GM18867 (cell line): ENCODE measurements around the gene HAGH.

ENCODE experiments used
- ATAC-seq: cut with Tn5 transposase; IDR thresholded peaks from one replicate; pipeline ENCODE4 v1.9.1; 2021; ENCODE audit warnings: mild to moderate bottlenecking, moderate library complexity; ENCODE audit not compliant: unreplicated experiment

Gene HAGH

DNA sequence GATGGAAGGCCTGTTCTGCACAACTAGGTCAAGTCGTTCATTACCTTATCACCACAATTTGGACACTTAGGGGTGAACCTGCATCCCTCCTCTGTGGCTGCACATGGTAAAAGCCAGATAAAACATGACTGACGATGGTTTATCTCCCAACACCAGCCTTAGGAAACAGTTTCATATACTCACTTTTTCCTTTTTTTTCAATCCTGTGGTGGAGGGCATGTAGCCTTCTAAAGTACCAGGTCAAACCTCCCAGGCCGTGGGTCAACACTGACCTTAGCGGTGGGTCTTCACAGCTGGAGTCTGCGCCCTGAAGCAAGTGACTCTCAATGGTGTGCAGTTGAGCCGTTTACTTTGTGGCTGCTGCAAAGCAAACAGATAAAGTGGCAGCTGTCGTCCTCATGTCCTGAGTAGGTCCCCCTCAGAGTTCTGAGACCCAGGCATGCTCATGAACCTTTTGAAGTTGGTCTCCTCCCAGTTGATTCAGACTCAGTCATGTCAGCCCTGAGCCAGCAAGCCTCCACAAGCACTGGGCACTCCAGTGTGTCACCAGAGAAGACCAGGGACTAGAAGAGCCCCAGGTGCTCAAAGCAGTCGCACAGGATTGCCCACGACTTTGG is 6.3 kb upstream of the HAGH start:
- no peak for ATAC-seq

DNA sequence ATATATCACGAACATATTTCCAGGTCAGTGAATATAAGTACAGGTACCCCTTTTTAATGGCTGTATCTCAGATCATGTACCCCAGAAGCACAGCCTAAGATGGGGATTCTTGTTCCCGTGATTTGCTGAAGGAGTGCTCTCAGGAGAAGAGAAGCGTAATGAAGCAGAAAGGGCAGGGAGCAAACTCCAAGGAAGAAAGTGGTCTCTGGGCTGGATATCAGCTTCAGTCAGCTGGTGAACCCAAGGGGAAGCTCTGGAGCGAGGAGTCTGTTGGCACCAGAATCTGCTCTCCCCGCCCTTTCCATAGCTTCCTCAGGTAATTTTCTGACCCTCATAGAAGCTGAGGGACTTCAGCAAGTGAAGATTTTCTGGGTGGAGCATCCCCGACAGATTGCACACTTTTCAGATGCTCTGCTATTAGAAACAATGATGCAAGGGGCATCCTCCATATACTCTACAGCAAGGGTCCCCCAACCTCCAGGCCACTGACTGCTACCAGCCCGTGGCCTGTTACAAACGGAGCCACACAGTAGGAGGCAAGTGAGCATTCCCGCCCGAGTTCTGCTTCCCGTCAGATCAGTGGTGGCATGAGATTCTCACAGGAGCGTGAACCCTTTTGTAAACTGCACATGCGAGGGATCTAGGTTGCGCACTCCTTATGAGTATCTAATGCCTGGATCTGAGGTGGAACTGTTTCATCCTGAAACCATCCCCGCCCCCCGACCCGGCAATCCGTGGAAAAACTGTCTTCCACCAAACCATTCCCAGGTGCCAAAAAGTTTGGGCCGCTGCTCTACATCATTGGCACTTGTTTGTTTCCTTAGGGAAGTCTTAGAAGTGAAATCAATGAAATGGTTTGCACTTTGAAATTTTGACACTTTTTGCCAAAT is 4.8 kb upstream of the HAGH start:
- ATAC-seq = no peak

DNA sequence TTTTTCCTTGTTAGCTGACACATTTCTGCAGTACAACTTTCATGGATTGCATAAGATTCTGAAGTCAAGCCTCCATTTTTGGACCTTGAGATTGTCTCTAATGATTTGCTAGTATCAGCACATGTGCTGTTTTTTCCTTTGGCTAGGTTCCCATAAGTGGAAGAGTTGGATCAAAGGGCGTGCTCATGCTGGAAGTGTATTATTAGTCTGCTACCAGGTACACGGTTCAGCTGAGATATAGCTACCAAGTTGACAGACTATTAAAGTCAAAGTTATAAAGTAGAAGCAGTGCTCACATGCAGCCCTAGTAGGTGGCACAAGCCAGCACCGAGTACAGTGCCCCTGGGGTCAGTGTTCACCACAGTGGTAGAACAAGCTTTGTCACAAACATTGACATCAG is 3.6 kb upstream of the HAGH start:
- no peak for ATAC-seq

DNA sequence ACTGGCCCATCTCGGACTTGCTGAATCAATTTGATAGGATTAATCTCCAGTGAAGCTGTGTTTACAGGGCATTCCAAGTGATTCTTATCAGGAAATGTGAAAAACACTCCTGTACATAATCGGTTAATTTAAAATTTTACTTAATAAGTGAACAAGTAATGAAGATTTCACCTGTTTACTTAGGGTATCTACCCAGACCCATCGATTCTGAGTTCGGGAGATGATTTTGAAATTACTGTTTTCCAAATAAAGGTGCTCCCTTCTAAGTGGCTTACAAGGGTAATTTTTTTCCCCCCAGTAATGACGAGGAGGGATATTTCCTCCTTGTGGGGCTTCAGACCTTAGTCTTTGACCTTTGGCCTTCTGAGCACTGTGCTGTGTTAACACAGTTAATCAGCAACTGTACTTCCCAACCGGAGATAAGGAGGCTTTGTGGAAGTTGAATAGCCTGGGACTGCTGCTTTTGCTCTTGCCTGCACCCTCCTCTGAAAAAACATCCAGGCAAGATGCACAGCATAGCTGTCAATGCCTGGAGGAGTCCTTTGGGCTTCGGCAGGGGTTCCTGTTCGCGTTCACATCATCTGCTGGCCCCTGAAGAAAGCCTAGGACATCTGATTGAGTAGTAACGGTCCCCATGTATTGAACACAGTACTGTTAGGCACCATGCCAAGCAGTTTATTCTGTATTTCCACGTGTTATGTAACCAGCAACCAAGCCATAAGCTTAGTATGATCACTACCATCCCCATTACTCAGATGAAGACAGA is 2.2 kb upstream of the HAGH start:
- ATAC-seq = no peak

DNA sequence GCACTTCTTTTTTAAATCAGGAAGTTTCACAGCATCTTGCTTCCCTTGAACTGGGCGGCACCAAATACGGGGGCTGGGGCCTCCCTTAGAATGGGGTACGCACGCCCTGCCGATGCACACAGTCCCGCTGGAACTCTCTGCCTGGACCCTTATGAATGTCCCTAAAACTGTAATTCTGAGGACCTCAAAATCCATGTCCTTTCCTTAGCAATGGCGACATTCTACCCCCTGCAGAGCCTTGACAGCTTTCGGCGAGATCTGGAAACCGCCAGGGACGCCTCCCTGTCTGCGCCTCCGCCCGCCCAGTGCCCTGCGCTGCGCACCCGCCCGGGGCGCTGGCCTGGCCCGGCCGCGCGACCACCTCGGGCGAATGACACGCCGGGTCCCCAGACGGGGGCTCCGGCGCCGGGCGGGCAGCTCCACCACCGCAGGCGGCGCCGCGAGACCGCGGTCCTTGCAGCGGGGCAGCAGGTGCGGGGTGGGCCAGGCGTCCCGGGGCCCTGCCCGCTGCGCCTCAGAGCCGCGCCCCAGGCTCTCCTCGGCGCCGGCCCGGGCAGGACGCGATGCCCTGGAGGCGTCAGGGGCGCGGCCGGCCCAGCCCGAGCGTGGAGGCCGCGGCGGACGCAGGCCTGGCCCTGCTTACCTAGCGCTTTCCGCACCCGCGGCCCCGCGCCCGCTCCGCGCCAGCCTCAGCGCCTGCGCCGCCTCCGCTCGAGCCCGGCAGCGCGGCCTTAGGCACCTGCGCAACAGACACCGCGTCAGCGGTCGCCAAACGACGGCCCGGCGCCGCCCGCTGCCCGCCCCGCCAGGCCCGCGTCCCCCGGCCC is 548 bp downstream of the HAGH start:
- peak; percentile 52 for ATAC-seq

DNA sequence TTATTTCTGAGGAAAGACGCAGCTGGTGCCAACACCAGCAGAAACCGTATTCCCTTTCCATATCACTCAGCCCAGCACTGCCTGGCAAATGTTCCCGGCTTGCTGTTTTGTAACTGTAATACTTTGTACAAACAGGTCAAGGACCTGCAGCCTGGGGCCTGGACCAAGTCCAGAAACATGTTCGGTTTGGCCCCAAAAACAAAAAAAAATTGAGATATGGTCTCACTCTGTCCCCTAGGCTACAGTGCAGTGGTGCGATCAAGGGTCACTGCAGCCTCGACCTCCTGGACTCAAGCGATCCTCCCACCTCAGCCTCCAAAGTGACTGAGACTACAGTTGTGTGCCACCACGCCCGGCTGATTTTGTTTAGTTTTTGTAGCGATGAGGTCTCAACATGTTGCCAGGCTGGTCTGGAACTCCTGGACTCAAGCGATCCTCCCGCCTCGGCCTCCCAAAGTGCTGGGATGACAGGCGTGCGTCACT is 1.2 kb downstream of the HAGH start:
- no peak for ATAC-seq

DNA sequence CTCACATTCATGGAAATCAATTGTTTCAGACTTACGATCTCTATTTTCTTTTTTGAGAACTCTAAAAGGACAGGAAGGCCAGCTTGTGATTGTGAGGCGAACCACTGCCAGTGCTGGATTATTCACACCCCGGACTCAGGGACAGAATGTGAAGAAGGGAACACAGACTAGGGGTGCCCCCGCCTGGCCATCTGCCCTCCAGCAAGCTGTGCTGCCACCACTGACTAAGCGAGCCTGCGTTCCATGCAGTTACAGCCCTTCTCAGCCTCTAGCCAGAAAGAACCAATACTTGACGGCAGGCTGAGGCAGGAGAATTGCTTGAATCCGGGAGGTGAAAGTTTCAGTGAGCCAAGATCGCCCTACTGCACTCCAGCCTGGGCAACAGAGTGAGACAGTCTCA is 2.8 kb downstream of the HAGH start:
- ATAC-seq = no peak

DNA sequence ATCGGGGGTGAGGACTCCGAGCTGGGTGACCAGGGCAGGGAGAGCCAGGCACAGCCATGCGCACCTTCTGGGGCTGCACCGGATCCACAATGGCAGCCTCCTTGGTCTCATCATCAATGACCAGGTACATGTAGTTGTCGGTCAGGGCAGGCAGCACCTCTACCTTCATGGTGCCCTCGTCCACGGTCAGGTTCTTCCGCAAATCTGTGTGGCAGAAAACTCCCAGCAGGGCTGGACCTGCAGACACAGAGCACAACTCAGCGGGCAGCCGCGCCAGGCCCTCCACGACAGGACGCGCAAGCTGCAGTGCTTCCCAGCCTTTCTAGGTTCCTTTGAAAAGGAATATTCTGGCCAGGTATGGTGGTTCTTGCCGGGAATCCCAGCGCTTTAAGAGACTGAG is 3.8 kb downstream of the HAGH start:
- ATAC-seq = no peak

DNA sequence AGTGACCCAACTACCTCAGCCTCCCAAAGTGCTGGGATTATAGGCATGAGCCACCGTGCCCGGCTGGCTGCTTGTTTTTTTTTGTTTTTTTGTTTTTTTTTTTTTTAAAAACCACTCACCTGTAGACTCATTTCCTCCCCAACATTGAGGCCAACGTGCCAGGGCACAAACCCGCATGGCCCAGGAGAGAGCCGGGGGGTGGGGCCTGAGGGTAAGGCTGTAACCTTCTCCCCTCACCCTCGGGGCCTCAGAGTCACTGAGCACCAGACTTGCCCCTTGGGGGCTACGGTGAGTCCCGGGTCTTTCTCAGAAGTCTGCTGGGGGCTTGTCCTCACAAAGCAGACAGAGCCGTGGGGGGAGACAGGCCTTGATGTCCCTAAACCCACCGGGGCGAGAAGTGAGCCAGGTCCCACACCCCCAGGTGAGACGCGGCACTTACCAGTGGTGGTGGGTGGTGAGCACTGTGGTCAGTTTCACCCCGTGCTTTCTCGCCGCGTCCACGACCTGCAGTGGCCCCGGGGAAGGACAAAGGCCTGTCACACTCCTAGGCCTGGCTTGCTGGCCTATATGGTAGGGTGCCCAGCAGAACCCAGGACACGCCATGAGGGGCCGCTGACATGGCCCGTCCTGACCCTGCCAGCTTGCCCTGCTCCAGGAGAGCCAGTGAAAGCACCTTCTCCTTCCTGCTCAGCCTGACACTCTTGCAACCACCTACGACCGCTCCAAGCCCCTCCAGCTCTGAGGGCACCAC is 4.6 kb downstream of the HAGH start:
- ATAC-seq = no peak

DNA sequence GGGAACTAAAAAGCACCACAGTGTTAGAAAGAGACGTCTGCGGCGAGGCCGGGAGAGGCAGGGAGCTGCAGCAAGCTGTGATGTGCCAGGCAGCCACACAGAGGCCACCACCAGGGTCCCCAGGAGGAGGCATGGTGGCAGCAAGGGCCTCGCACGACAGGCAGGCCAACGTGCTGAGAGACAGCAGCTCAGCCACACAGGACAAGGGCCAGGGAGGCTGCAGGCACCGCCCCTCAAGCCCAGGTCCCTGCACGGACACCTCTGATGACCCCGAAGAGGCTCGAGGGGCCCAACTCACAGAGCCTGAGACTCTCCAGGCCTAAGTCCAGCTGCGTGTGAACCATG is 5.7 kb downstream of the HAGH start:
- ATAC-seq = no peak

DNA sequence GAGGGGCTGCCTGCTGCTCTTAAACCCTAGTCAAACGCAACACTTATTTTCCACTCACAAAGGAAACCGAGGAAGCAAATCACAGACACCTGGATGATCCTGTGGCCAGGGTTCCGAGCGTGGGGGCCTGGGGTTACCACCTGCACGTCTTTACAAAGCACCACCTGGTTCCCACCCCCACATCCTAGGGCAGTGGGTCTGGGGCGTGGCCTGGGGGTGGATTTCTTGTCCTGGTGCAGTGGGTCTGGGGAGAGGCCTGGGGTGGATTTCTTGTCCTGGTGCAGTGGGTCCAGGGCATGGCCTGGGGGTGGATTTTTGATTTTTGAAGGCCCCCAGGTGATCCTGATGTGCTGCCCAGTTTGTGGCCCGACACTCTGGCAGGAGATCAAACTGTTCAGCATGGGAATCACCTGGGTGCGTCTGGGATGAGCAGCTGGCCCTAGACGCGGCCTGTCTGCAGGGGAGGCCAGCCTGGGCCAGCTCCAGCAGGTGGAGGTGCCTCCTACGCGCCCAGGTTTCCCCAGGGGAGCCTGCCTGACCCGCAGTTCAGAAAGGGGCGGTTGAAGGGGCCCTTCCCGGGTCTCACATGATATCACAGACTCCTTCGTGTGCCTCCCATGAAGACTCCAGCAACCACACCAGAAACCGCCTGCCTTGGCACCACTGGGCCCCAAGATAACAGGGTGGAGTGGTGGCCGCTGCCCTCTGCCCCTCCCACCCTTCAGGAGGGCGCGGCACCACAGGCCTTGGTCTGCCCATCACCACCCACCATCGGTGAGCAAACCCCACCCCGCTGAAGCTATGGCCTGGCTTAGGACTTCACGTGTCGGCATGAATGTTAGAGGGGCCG is 6.3 kb downstream of the HAGH start:
- ATAC-seq = no peak

DNA sequence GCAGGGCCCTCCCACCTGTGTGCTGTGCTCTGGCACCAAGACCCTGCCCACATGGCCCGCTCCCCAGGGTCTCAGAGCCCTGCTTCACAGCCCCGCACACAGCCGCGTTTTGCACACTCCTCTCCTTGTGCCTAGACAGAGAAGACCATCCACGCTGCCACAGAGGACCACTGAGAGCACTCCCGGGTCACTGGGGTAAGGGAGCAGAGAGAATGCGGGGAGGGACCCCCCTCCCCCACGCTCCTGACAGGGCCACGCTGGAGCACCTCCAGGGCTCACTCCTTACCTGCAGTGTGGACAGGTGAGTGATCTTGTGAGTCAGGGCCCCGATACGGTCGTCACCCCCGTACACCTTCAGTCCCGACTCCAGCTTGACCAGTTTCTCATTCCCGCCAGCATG is 7.0 kb downstream of the HAGH start:
- ATAC-seq = no peak

DNA sequence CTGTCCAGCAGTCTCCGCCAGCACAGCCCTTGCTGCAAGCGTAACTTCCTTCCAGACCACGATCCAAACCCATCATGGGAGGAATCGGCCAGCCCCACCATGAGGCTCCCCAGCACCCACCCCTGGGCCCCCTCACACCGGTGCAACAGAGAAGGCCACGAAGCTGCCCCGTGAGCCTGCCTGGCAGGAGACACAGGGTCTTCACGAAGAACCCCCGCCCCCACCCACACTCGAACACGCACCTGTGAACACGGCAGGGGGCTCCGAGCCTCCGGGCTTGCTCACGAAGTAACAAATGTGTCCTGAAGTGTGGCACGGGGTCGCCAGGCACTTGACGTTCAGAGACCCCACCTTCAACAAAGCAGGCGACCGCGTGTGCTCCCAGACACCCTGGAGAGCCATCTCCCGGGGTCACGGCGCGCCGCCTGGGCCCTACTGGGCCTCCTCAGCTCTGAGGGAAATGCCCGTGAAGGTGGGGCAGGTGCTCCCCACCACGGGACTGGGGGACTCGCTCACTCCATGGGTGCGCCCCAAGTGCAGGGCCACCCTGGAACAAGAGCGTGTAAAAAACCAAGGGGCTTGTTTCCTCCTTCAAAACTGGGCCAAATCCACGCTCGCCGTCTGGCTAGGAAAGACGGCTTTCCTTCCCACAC is 7.6 kb downstream of the HAGH start:
- ATAC-seq = no peak

DNA sequence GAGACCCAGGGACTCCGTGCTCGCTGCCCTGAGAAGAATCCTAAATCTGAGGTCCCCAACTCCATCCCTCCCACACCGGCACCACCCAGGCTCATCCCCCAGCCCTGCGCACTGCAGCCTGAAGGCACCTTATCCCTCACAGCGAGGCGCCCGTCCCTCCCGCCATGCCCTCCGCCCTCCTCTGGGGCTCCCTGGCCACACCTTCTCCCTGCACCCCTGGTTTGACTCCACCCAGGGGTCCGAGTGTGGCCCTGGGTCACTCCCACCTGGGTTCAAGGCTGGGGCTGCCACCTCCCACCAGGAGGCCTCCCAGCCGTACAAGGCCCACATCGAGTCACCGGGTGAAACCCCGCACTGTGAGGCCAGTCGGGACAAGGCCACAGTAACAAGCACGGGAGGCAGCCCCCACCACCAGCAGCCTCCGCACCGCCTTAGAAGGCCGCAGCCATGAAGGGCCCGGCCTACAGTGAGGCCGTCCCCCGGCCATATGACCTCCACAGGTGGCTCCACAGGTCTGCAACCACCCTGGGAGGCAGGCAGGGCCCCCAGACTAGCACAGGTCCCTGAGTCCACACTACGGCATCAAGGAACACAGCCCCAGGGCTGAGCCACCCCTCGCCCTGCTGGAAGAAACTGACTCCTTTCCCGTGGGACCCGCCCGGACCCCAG is 8.3 kb downstream of the HAGH start:
- ATAC-seq = no peak

DNA sequence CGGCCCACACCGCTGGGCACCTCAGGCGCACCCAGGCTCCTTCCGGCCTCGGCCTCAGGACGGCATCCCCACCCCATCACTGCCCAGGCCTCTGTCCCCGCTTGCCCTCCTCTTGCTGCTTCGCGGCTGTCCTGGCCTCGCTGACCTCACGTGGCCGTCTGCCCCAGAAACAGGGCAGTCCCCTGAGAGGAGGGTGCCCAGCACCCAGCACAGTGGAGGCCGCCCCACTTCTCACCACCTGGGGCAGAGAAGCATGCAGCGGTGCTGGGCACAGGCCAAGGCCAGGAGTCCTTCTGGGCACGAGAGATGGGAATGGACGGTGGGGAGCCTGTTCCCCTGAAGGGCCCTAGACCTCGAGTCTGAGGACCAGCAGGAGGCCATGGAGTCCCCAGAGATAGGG is 8.9 kb downstream of the HAGH start:
- no peak for ATAC-seq

DNA sequence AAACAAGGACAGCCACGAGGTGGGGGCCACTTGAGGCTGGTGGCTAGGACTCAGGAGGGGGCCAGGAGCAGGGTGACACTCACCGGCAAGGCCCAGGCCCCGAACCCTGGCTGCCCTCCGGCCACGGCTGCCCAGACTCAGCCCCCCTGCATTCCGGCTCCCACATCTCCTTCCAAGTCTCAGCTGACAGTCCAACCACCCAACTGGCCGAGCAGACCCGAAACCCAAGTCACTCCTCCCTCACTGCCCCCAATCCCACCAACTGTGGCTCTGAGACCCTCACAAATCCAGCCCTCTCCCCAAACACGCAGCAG is 9.4 kb downstream of the HAGH start:
- no peak for ATAC-seq

DNA sequence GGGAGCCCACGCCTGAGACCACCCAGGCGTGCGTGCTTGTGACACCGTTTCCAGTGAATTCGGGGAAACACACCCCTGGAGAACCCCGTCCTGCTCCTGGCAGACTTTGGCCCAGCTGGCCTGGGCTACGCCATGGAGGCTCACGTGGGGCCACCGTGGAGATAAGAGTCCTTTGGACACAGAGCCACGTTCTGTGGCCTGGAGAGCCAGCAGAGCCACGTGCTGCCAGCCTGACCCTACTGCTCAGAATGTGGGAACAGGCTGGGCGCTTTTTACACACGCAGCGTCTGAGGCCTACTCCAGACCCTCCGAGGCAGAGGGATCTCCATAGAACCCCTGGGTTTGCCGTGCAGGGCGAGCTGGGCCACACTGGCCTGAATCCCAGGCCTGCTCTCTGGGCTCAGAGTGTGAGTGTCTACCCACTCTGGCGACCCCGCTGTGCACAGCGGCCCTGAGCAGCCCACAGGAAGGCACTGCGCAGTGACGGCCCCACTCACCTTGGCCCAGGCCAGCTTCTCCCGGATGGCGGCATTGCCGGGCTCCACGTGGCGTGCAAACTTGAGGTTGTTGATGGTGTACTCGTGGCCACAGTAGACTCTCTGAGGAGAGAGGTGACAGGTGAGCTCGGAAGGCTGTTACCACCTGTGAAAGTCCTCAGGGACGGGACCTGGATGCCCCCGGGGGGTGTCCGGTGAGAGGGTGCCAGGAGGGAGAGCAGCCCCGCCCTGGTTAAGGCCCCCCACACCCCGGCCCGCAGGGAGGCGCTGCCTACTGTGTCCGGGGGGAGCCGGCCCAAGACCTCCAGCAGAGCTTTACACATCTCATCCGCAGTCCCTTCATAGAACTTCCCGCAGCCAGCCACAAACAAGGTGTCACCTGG is 10.0 kb downstream of the HAGH start:
- ATAC-seq = no peak
